Loucy (cell line): Measurements from ENCODE around the gene CHPF.

Source experiments
- H2AFZ ChIP-seq: fragments of 200-600 bp; sonication (generic); 2 replicates; pipeline ENCODE4 v1.6.0; 2016; ENCODE audit warnings: antibody characterized with exemption, mild to moderate bottlenecking, low read length, moderate library complexity
- H3F3A ChIP-seq: fragments of 200-600 bp; 2 replicates; pipeline ENCODE4 v1.6.0; 2016; ENCODE audit warnings: antibody characterized with exemption, low read depth, mild to moderate bottlenecking
- H3K27me3 ChIP-seq: fragments of 200-600 bp; sonication (generic); 2 replicates; pipeline ENCODE4 v1.6.1; 2014; ENCODE audit warnings: low read length, mild to moderate bottlenecking; ENCODE audit not compliant: insufficient read depth, poor library complexity, severe bottlenecking
- H3K36me3 ChIP-seq: fragments of 200-600 bp; sonication (generic); 2 replicates; pipeline ENCODE4 v1.6.1; 2016; ENCODE audit warnings: low read length; ENCODE audit not compliant: insufficient read depth
- H3K4me1 ChIP-seq: fragments of 200-600 bp; sonication (generic); 2 replicates; pipeline ENCODE4 v1.5.1; 2014; ENCODE audit warnings: low read length, mild to moderate bottlenecking; ENCODE audit not compliant: insufficient read depth, poor library complexity, severe bottlenecking
- H3K4me2 ChIP-seq: fragments of 200-600 bp; sonication (generic); 2 replicates; pipeline ENCODE4 v1.6.0; 2014; ENCODE audit warnings: antibody characterized with exemption, low read length, low read depth, mild to moderate bottlenecking; ENCODE audit not compliant: poor library complexity, severe bottlenecking
- H3K4me3 ChIP-seq: fragments of 200-600 bp; sonication (generic); 2 replicates; pipeline ENCODE4 v1.5.1; 2014; ENCODE audit warnings: low read length, mild to moderate bottlenecking, mixed read lengths; ENCODE audit not compliant: poor library complexity, severe bottlenecking
- H3K79me2 ChIP-seq: fragments of 200-600 bp; sonication (generic); 2 replicates; pipeline ENCODE4 v1.6.1; 2014; ENCODE audit warnings: low read length; ENCODE audit not compliant: insufficient read depth
- H3K9ac ChIP-seq: fragments of 200-600 bp; sonication (generic); 2 replicates; pipeline ENCODE4 v1.6.0; 2014; ENCODE audit warnings: mild to moderate bottlenecking, low read depth, low read length, moderate library complexity; ENCODE audit not compliant: poor library complexity, severe bottlenecking
- H3K9me2 ChIP-seq: fragments of 200-600 bp; sonication (generic); replicated peaks from 2 replicates; pipeline ENCODE4 v1.6.1; 2016; ENCODE audit warnings: low read depth, low read length, mixed read lengths
- H3K9me3 ChIP-seq: fragments of 200-600 bp; sonication (generic); 2 replicates; pipeline ENCODE4 v1.6.1; 2014; ENCODE audit warnings: mild to moderate bottlenecking, antibody characterized with exemption, low read length, low read depth; ENCODE audit not compliant: insufficient read depth
- H4K20me1 ChIP-seq: fragments of 200-600 bp; sonication (generic); 2 replicates; pipeline ENCODE4 v1.6.0; 2014; ENCODE audit warnings: antibody characterized with exemption, low read length, mild to moderate bottlenecking; ENCODE audit not compliant: insufficient read depth, poor library complexity, severe bottlenecking
- CTCF ChIP-seq: fragments of 200-600 bp; sonication (generic); conservative IDR thresholded peaks from 2 replicates; pipeline ENCODE4 v1.5.1; 2014; ENCODE audit warnings: mild to moderate bottlenecking, antibody characterized with exemption, low read length
- EZH2phosphoT487 ChIP-seq: fragments of 200-600 bp; IDR thresholded peaks from 2 replicates; pipeline ENCODE4 v1.6.1; 2018; ENCODE audit warnings: antibody characterized with exemption, mild to moderate bottlenecking, moderate library complexity, borderline replicate concordance

The CHPF gene

GRCh38 chr2:219538956-219539788 lies 4.4 kb downstream of the CHPF start:
- Histone ChIP-seq H3K4me2 (no peak overlapping the region), H3K9me3 (no peaks in the 10 kb centered on the region), H3K4me1 (peaks cover 10% of the 10 kb centered on the region), H3K79me2 (no peaks in the 10 kb centered on the region), H3K4me3 (no peak overlapping the region), H3K36me3 (no peaks in the 10 kb centered on the region), H4K20me1 (peaks cover 7% of the 10 kb centered on the region), H3K9ac (no peak overlapping the region), H3K9me2 (no peaks in the 10 kb centered on the region), H2AFZ (no peak overlapping the region), H3K27me3 (no peaks in the 10 kb centered on the region), H3F3A (no peaks in the 10 kb centered on the region)
- TF ChIP-seq EZH2phosphoT487 (no peak), CTCF (no peak)

GRCh38 chr2:219538504-219538951 lies 5.1 kb downstream of the CHPF start:
- H3K4me3 ChIP-seq: no peak overlapping the region
- peaks cover 7% of the 10 kb centered on the region for H4K20me1 ChIP-seq
- H3K79me2 ChIP-seq: no peaks in the 10 kb centered on the region
- H3K9me2 ChIP-seq: no peaks in the 10 kb centered on the region
- no peaks in the 10 kb centered on the region for H3F3A ChIP-seq
- H2AFZ ChIP-seq: no peak overlapping the region
- H3K27me3 ChIP-seq: no peaks in the 10 kb centered on the region
- no peaks in the 10 kb centered on the region for H3K36me3 ChIP-seq
- H3K9ac ChIP-seq: no peak overlapping the region
- TF ChIP-seq EZH2phosphoT487 (no peak), CTCF (no peak)
- H3K9me3 ChIP-seq: no peaks in the 10 kb centered on the region
- peaks cover 10% of the 10 kb centered on the region for H3K4me1 ChIP-seq
- H3K4me2 ChIP-seq: no peak overlapping the region

- H3K9me3 ChIP-seq: no peaks in the 10 kb centered on the region
- H3K9me2 ChIP-seq: no peaks in the 10 kb centered on the region
- H3K79me2 ChIP-seq: no peaks in the 10 kb centered on the region
- H3K4me3 ChIP-seq: no peak overlapping the region
- H3K9ac ChIP-seq: no peak overlapping the region
- no peak overlapping the region for H2AFZ ChIP-seq
- peaks cover 6% of the 10 kb centered on the region for H4K20me1 ChIP-seq
- no peak overlapping the region for H3K4me2 ChIP-seq
- peaks cover 6% of the 10 kb centered on the region for H3K4me1 ChIP-seq
- H3F3A ChIP-seq: no peaks in the 10 kb centered on the region
- H3K36me3 ChIP-seq: no peaks in the 10 kb centered on the region
- no peaks in the 10 kb centered on the region for H3K27me3 ChIP-seq
- no peak for TF ChIP-seq EZH2phosphoT487
- no peak for TF ChIP-seq CTCF
Observed at GRCh38 chr2:219537657-219538488, 5.7 kb downstream of the CHPF start.
